ENCODE measurements around the gene ETDC.

DNA sequence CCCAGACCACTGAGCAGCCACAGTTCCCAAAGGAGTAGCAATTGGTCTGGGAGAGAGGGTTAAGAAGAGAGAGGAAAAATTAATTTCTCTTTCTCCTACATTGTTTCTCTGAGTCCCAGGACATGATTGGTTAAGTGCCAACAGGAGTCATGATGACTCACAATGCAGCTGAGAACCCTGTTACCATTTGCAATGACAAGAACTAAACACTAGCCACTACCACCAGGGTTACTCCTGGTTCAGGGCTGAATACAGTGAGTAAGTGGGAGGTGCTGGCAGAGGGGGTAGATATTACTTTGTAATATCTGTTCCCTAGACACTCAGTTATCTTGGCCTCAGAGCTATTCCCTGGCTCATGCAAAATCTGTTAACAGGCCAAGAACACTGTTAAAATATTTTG is 18.0 kb downstream of the ETDC start:
- TF ChIP-seq, protein P1, sequence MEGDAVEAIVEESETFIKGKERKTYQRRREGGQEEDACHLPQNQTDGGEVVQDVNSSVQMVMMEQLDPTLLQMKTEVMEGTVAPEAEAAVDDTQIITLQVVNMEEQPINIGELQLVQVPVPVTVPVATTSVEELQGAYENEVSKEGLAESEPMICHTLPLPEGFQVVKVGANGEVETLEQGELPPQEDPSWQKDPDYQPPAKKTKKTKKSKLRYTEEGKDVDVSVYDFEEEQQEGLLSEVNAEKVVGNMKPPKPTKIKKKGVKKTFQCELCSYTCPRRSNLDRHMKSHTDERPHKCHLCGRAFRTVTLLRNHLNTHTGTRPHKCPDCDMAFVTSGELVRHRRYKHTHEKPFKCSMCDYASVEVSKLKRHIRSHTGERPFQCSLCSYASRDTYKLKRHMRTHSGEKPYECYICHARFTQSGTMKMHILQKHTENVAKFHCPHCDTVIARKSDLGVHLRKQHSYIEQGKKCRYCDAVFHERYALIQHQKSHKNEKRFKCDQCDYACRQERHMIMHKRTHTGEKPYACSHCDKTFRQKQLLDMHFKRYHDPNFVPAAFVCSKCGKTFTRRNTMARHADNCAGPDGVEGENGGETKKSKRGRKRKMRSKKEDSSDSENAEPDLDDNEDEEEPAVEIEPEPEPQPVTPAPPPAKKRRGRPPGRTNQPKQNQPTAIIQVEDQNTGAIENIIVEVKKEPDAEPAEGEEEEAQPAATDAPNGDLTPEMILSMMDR (IDR thresholded peaks at IDR 0.05): no peak
- no peak for TF ChIP-seq ZFX (IDR thresholded peaks at IDR 0.05; ENCODE audit: borderline replicate concordance)
